Measurements from ENCODE around the gene CD300H.

Gene CD300H

GRCh38 chr17:74599448-74599939, 32.2 kb upstream of the CD300H start:
- no peak for TF ChIP-seq CTCF (IDR thresholded peaks at IDR 0.05; ENCODE audit: low read length, missing control alignments)
- H3K4me3 ChIP-seq (replicated peaks; ENCODE audit: low read depth, low read length) = no peak overlapping the region
- no peak for DNase-seq (ENCODE audit: low read depth)

- no peak overlapping the region for H3K4me3 ChIP-seq (replicated peaks; ENCODE audit: low read depth, low read length)
- DNase-seq (ENCODE audit: low read depth) = no peak
- no peak for TF ChIP-seq CTCF (IDR thresholded peaks at IDR 0.05; ENCODE audit: low read length, missing control alignments)
Observed at GRCh38 chr17:74599023-74599399, 31.7 kb upstream of the CD300H start.

- DNase-seq (ENCODE audit: low read depth) = no peak
- H3K4me3 ChIP-seq (replicated peaks; ENCODE audit: low read depth, low read length) = no peak overlapping the region
Observed at GRCh38 chr17:74598346-74599022, 31.2 kb upstream of the CD300H start.

GRCh38 chr17:74597069-74597790, 29.9 kb upstream of the CD300H start:
- DNase-seq (ENCODE audit: low read depth) = no peak
- no peak overlapping the region for H3K4me3 ChIP-seq (replicated peaks; ENCODE audit: low read depth, low read length)
- no peak for TF ChIP-seq CTCF (IDR thresholded peaks at IDR 0.05; ENCODE audit: low read length, missing control alignments)

More at GRCh38 chr17:74598346-74599022, 31.2 kb upstream of the CD300H start:
- TF ChIP-seq CTCF (IDR thresholded peaks at IDR 0.05; ENCODE audit: low read length, missing control alignments) = no peak

GRCh38 chr17:74595037-74595750, 27.9 kb upstream of the CD300H start:
- H3K4me3 ChIP-seq (replicated peaks; ENCODE audit: low read depth, low read length) = no peak overlapping the region
- no peak for DNase-seq (ENCODE audit: low read depth)

More at GRCh38 chr17:74595037-74595750, 27.9 kb upstream of the CD300H start:
- TF ChIP-seq CTCF (IDR thresholded peaks at IDR 0.05; ENCODE audit: low read length, missing control alignments) = no peak

Measured in fibroblast of pulmonary artery (primary cell).